Lung (tissue), 12 donors: ENCODE data around the gene HMG20B. TPM values are rescaled to one million over a fixed set of nuclear protein-coding genes. Genes with fewer than 3 reads are reported as not detected.

ENCODE experiments used
- ATAC-seq: fragments of 200-7000 bp; cut with Tn5 transposase; one replicate; pipeline ENCODE4 v1.9.1; 2020; ENCODE audit warnings: moderate number of reproducible peaks; ENCODE audit not compliant: insufficient read depth, low FRiP score
- DNase-seq, 3 donors: peaks; one replicate each; pipeline ENCODE4 v3.0.0-alpha.2; 2013 to 2017
- H3K27ac ChIP-seq, 2 donors: one replicate each; pipeline ENCODE4 v1.5.1; 2013; ENCODE audit warnings: mild to moderate bottlenecking in 2 of 2, moderate library complexity in 2 of 2, control low read depth in 1 of 2, inconsistent platforms in 1 of 2, low read depth in 1 of 2, low read length in 1 of 2
- H3K27me3 ChIP-seq, 3 donors: one replicate each; pipeline ENCODE4 v1.5.1; 2013; ENCODE audit warnings: low read length in 2 of 3; ENCODE audit not compliant: control insufficient read depth in 3 of 3, insufficient read depth in 3 of 3
- H3K36me3 ChIP-seq, 4 donors: one replicate each; pipeline ENCODE4 v1.5.1; 2013; ENCODE audit warnings: low read length in 4 of 4, mild to moderate bottlenecking in 1 of 4, moderate library complexity in 1 of 4; ENCODE audit not compliant: control insufficient read depth in 4 of 4, insufficient read depth in 4 of 4
- H3K4me1 ChIP-seq, 5 donors: one replicate each; pipeline ENCODE4 v1.5.1; 2013; ENCODE audit warnings: low read length in 5 of 5, mild to moderate bottlenecking in 2 of 5, moderate library complexity in 1 of 5; ENCODE audit not compliant: control insufficient read depth in 5 of 5, insufficient read depth in 5 of 5
- H3K4me3 ChIP-seq: one replicate; pipeline ENCODE4 v1.5.1; 2013; ENCODE audit warnings: mild to moderate bottlenecking, control low read depth, moderate library complexity
- H3K9ac ChIP-seq, 2 donors: one replicate each; pipeline ENCODE4 v1.5.1; 2013; ENCODE audit warnings: low read length in 2 of 2, control low read depth in 1 of 2; ENCODE audit not compliant: insufficient read depth in 1 of 2
- H3K9me3 ChIP-seq, 4 donors: one replicate each; pipeline ENCODE4 v1.5.1; 2013; ENCODE audit warnings: low read length in 3 of 4, mild to moderate bottlenecking in 1 of 4, moderate library complexity in 1 of 4; ENCODE audit not compliant: control insufficient read depth in 4 of 4, insufficient read depth in 3 of 4
- WGBS, 2 donors: extraction: QIAGEN DNeasy Blood & Tissue Kit; methylation state at CpG; one replicate each; pipeline ENCODE4 v1.1.7; 2013; 5-methylcytosine and 5-hydroxymethylcytosine counted together
- polyA plus RNA-seq, 2 donors: library from polyadenylated mRNA; stranded (reverse); fragments of 200-250 nt; gene quantifications; one replicate each; pipeline ENCODE4 v1.2.1, GENCODE V29; 2013
- total RNA-seq, 2 donors: library from RNA; depleted of rRNA in 1 of 2; stranded (reverse); fragments of >200 nt in 1 of 2; gene quantifications; one replicate each; pipeline ENCODE4 v1.2.1, GENCODE V29; 2014 to 2021
- TF ChIP-seq, protein P1 (sequence below): IDR thresholded peaks from 2 replicates; pipeline ENCODE4 v1.5.1; 2012; ENCODE audit warnings: mild to moderate bottlenecking; ENCODE audit errors: control extremely low read depth, extremely low read depth
- donor health status: control.
- donor health status: control.
- donor health status: Bipolar disorder and iron deficiency.
- donor health status: healthy.
- donor health status: DM: yes; HTN: yes; CAD: no.

Gene HMG20B
- total and polyA plus RNA-seq, 4 donors, result 51.1 to 93.4 (median 75.8) TPM

DNA sequence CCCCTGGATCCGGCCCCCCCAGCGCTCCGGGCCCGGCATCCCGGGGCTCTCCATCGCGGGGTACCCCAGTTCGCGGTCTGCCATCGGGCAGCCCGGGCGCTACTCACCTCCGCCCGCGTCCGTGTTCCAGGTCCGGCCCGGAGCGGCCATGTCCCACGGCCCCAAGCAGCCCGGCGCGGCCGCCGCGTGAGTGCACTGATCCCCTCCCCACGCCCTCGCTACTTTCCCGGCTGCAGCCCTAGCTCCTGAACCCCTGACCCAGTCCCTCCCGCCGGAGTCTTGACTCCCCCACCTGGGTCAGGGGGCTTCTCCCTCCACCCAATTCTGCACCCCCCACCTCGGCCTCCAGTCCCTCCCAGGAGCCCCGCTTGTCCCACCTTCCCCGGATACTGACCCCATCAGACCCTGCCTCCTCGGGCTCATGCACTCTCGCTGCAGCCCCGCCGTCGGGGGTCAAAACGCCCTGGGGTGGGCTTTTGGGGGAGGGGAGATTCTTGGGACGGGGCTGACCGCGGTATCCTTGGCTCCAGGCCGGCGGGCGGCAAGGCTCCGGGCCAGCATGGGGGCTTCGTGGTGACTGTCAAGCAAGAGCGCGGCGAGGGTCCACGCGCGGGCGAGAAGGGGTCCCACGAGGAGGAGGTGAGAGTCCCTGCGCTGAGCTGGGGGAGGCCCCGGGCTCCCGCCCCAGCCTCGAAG, 566 bp downstream of the HMG20B start:
- H3K9me3 ChIP-seq, result no peaks in the 10 kb centered on the region
- DNase-seq (no peak), ATAC-seq (peak; percentile 2)
- H3K36me3 ChIP-seq, result peaks cover 0 to 9% (median 7%) of the 10 kb centered on the region in 4 donors
- H3K9ac ChIP-seq, result peak overlapping the region; percentile 28 to 46
- 1% methylated on average over 58 to 60 of the region's 60 CpGs for WGBS, 2 donors
- H3K27me3 ChIP-seq, result no peaks in the 10 kb centered on the region
- TF ChIP-seq, protein P1, sequence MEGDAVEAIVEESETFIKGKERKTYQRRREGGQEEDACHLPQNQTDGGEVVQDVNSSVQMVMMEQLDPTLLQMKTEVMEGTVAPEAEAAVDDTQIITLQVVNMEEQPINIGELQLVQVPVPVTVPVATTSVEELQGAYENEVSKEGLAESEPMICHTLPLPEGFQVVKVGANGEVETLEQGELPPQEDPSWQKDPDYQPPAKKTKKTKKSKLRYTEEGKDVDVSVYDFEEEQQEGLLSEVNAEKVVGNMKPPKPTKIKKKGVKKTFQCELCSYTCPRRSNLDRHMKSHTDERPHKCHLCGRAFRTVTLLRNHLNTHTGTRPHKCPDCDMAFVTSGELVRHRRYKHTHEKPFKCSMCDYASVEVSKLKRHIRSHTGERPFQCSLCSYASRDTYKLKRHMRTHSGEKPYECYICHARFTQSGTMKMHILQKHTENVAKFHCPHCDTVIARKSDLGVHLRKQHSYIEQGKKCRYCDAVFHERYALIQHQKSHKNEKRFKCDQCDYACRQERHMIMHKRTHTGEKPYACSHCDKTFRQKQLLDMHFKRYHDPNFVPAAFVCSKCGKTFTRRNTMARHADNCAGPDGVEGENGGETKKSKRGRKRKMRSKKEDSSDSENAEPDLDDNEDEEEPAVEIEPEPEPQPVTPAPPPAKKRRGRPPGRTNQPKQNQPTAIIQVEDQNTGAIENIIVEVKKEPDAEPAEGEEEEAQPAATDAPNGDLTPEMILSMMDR, result no peak
- peaks cover 0 to 18% (median 8%) of the 10 kb centered on the region in 5 donors for H3K4me1 ChIP-seq
- H3K27ac ChIP-seq, result peak overlapping the region; percentile 55 to 79
- H3K4me3 ChIP-seq, result peak overlapping the region; percentile 86

DNA sequence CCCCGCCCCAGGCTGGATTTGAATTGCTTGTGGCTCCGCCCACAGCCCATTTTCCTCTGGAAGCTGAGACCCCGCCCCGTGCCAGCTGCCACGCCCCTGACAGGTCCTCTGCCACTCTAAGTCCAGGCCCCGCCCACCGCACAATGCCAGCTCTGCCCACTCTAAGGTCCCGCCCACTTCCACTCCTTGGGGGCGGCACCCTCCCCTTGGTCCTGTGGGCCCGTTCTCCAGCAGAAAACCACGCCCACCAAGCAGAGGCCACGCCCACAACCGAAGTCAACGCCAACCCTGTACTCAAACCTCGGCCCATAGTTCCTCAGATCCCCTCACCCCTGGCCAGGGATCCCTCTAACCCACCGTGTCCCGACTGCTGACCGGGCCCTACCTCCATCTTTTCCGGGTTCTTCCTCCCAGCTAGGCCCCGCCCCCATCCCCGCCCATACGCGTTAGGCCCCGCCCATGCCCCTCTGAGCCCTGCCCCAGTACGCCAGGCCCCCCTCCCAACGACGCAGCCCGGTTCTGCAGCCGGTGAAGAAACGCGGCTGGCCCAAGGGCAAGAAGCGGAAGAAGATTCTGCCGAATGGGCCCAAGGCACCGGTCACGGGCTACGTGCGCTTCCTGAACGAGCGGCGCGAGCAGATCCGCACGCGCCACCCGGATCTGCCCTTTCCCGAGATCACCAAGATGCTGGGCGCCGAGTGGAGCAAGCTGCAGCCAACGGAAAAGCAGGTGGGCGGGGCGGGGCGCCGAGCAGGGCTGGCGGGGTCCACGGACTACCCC, 1.3 kb downstream of the HMG20B start:
- H3K27ac ChIP-seq, result peak overlapping the region in 1 of 2 donors; percentile 9
- H3K27me3 ChIP-seq, result no peaks in the 10 kb centered on the region
- H3K36me3 ChIP-seq, result peaks cover 0 to 13% (median 7%) of the 10 kb centered on the region in 4 donors
- no peak overlapping the region for H3K9ac ChIP-seq
- 59 to 63% methylated on average over 55 of the region's 55 CpGs for WGBS, 2 donors
- H3K4me1 ChIP-seq, result peaks cover 0 to 18% (median 8%) of the 10 kb centered on the region in 5 donors
- DNase-seq (peak; percentile 75 to 89 (median 78)), ATAC-seq (peak; percentile 51)
- TF ChIP-seq, protein P1, result no peak
- H3K9me3 ChIP-seq, result no peaks in the 10 kb centered on the region
- no peak overlapping the region for H3K4me3 ChIP-seq

DNA sequence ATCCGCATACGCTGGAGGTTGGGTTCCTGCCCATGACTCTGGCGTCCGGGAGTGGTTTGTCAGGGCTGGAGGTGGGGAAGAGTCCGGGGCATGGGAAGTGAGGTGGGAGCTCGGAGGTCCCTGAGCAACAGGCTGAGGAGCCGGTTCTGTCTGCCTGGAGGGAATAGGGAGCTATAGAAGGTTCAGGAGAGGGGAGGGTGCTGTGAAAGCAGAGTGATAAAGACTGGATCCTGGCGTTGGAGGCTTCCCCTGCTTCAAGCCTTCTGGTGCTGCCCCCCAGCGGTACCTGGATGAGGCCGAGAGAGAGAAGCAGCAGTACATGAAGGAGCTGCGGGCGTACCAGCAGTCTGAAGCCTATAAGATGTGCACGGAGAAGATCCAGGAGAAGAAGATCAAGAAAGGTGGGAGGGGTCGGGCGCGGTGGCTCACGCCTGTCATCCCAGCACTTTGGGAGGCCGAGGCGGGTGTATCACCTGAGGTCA, 2.6 kb downstream of the HMG20B start:
- peaks cover 0 to 13% (median 7%) of the 10 kb centered on the region in 4 donors for H3K36me3 ChIP-seq
- DNase-seq, result no peak
- TF ChIP-seq, protein P1, result no peak
- H3K4me3 ChIP-seq, result no peak overlapping the region
- H3K27me3 ChIP-seq, result no peaks in the 10 kb centered on the region
- WGBS, 2 donors, result 88 to 94% methylated on average over 19 of the region's 19 CpGs
- no peak for ATAC-seq
- H3K9ac ChIP-seq, result no peak overlapping the region
- peaks cover 0 to 30% (median 14%) of the 10 kb centered on the region in 5 donors for H3K4me1 ChIP-seq
- no peaks in the 10 kb centered on the region for H3K9me3 ChIP-seq
- H3K27ac ChIP-seq, result no peak overlapping the region
